Superior temporal gyrus (tissue), 1 donor: Measurements from ENCODE around the gene PRKN.

Experiments
- DNase-seq: peaks from one replicate; pipeline ENCODE4 v3.0.0-alpha.2; 2016; ENCODE audit errors: extremely low spot score

Gene PRKN

GRCh38 chr6:162313922-162314660, 413.5 kb downstream of the PRKN start:
- DNase-seq, result no peak

- no peak for DNase-seq
These were observed 419.7 kb downstream of the PRKN start for GRCh38 chr6:162307865-162308264.

GRCh38 chr6:162306616-162307015, 420.9 kb downstream of the PRKN start:
- DNase-seq, result no peak

GRCh38 chr6:162301128-162301527, 426.4 kb downstream of the PRKN start:
- DNase-seq, result no peak

GRCh38 chr6:162294029-162294428, 433.5 kb downstream of the PRKN start:
- no peak for DNase-seq

GRCh38 chr6:162292915-162293314, 434.7 kb downstream of the PRKN start:
- no peak for DNase-seq

- DNase-seq, result no peak
These were observed 436.6 kb downstream of the PRKN start for GRCh38 chr6:162290846-162291465.

- DNase-seq, result peak; percentile 48
These were observed 437.6 kb downstream of the PRKN start for GRCh38 chr6:162289972-162290371.

GRCh38 chr6:162273986-162274385, 453.6 kb downstream of the PRKN start:
- no peak for DNase-seq

- DNase-seq, result no peak
These were observed 455.6 kb downstream of the PRKN start for GRCh38 chr6:162271922-162272321.

- DNase-seq, result no peak
These were observed 456.6 kb downstream of the PRKN start for GRCh38 chr6:162270966-162271365.

- DNase-seq, result no peak
These were observed 459.9 kb downstream of the PRKN start for GRCh38 chr6:162267641-162268040.

GRCh38 chr6:162267126-162267525, 460.4 kb downstream of the PRKN start:
- no peak for DNase-seq

- no peak for DNase-seq
These were observed 463.0 kb downstream of the PRKN start for GRCh38 chr6:162264581-162264980.

GRCh38 chr6:162262466-162263196, 464.9 kb downstream of the PRKN start:
- no peak for DNase-seq

- no peak for DNase-seq
These were observed 466.0 kb downstream of the PRKN start for GRCh38 chr6:162261598-162261997.

- no peak for DNase-seq
These were observed 467.5 kb downstream of the PRKN start for GRCh38 chr6:162260027-162260426.

- DNase-seq, result no peak
These were observed 468.9 kb downstream of the PRKN start for GRCh38 chr6:162258647-162259046.

- no peak for DNase-seq
These were observed 471.2 kb downstream of the PRKN start for GRCh38 chr6:162256361-162256760.

- no peak for DNase-seq
These were observed 476.3 kb downstream of the PRKN start for GRCh38 chr6:162251257-162251656.

- DNase-seq, result no peak
These were observed 477.5 kb downstream of the PRKN start for GRCh38 chr6:162249907-162250642.

- no peak for DNase-seq
These were observed 481.6 kb downstream of the PRKN start for GRCh38 chr6:162245830-162246420.
